ENCODE results near the gene SAFB. TPM values are rescaled to one million over a fixed set of nuclear protein-coding genes. Genes with fewer than 3 reads are reported as not detected.
"Not testable (repeated sequence)": the region's sequence is repeated elsewhere in the genome, so short reads cannot be mapped to it uniquely, and the experiment has no call there.

SAFB gene
- total RNA-seq, 1 donor: 33.7 TPM

- Histone ChIP-seq H3K4me3 (ENCODE audit: insufficient read depth, low read length) (no peak overlapping the region), H3K4me1 (ENCODE audit: insufficient read depth, low read length) (no peaks in the 10 kb centered on the region), H3K27ac (ENCODE audit: low read depth, low read length) (no peak overlapping the region), H4K20me1 (ENCODE audit: insufficient read depth, low read length) (peaks cover 39% of the 10 kb centered on the region), H3K9me3 (ENCODE audit: low read depth, low read length) (no peaks in the 10 kb centered on the region), H3K4me2 (ENCODE audit: insufficient read depth, low read length) (no peak overlapping the region), H3K36me3 (ENCODE audit: insufficient read depth, low read length) (peaks cover 68% of the 10 kb centered on the region), H3K27me3 (ENCODE audit: insufficient read depth, low read length) (no peaks in the 10 kb centered on the region), H2AFZ (ENCODE audit: low read length) (no peak overlapping the region), H3K79me2 (ENCODE audit: insufficient read depth, low read length) (peaks cover 46% of the 10 kb centered on the region)
- TF ChIP-seq CTCF (IDR thresholded peaks at IDR 0.05; ENCODE audit: extremely low read depth, low read depth, low read length): no peak
- DNase-seq (ENCODE audit: insufficient read length, low spot score, missing footprints): peak; percentile 68
These were observed 75.9 kb downstream of the SAFB start for GRCh38 chr19:5698635-5699422.

- H3K4me2 ChIP-seq (ENCODE audit: insufficient read depth, low read length): no peak overlapping the region
- no peak for TF ChIP-seq CTCF (IDR thresholded peaks at IDR 0.05; ENCODE audit: extremely low read depth, low read depth, low read length)
- peaks cover 65% of the 10 kb centered on the region for H3K36me3 ChIP-seq (ENCODE audit: insufficient read depth, low read length)
- no peak overlapping the region for H2AFZ ChIP-seq (ENCODE audit: low read length)
- H3K9me3 ChIP-seq (ENCODE audit: low read depth, low read length): no peaks in the 10 kb centered on the region
- H4K20me1 ChIP-seq (ENCODE audit: insufficient read depth, low read length): peaks cover 22% of the 10 kb centered on the region
- no peak overlapping the region for H3K4me3 ChIP-seq (ENCODE audit: insufficient read depth, low read length)
- no peak overlapping the region for H3K27ac ChIP-seq (ENCODE audit: low read depth, low read length)
- H3K4me1 ChIP-seq (ENCODE audit: insufficient read depth, low read length): no peaks in the 10 kb centered on the region
- no peaks in the 10 kb centered on the region for H3K27me3 ChIP-seq (ENCODE audit: insufficient read depth, low read length)
- peak; percentile 76 for DNase-seq (ENCODE audit: insufficient read length, low spot score, missing footprints)
- H3K79me2 ChIP-seq (ENCODE audit: insufficient read depth, low read length): peaks cover 29% of the 10 kb centered on the region
These were observed 77.7 kb downstream of the SAFB start for GRCh38 chr19:5700455-5701092.

DNA sequence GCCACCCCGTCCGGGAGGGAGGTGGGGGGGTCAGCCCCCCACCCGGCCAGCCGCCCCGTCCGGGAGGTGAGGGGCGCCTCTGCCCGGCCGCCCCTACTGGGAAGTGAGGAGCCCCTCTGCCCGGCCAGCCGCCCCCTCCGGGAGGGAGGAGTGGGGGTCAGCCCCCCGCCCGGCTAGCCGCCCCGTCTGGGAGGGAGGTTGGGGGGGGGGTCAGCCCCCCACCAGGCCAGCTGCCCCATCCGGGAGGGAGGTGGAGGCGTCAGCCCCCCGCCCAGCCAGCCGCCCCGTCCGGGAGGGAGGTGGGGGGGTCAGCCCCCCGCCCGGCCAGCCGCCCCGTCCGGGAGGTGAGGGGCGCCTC is 79.1 kb downstream of the SAFB start:
- H3K4me2 ChIP-seq (ENCODE audit: insufficient read depth, low read length); DNase-seq (ENCODE audit: insufficient read length, low spot score, missing footprints); H3K27ac ChIP-seq (ENCODE audit: low read depth, low read length); H3K27me3 ChIP-seq (ENCODE audit: insufficient read depth, low read length); H3K4me3 ChIP-seq (ENCODE audit: insufficient read depth, low read length); H2AFZ ChIP-seq (ENCODE audit: low read length); H3K4me1 ChIP-seq (ENCODE audit: insufficient read depth, low read length); H3K9me3 ChIP-seq (ENCODE audit: low read depth, low read length): not testable (repeated sequence)
- peaks cover 14% of the 10 kb centered on the region for H3K79me2 ChIP-seq (ENCODE audit: insufficient read depth, low read length)
- peaks cover 14% of the 10 kb centered on the region for H4K20me1 ChIP-seq (ENCODE audit: insufficient read depth, low read length)
- H3K36me3 ChIP-seq (ENCODE audit: insufficient read depth, low read length): peaks cover 60% of the 10 kb centered on the region

- Histone ChIP-seq H3K27ac (ENCODE audit: low read depth, low read length) (no peak overlapping the region), H3K4me1 (ENCODE audit: insufficient read depth, low read length) (no peaks in the 10 kb centered on the region), H3K27me3 (ENCODE audit: insufficient read depth, low read length) (no peaks in the 10 kb centered on the region), H3K9me3 (ENCODE audit: low read depth, low read length) (no peaks in the 10 kb centered on the region), H3K36me3 (ENCODE audit: insufficient read depth, low read length) (peaks cover 50% of the 10 kb centered on the region), H2AFZ (ENCODE audit: low read length) (no peak overlapping the region), H3K4me3 (ENCODE audit: insufficient read depth, low read length) (no peak overlapping the region), H3K79me2 (ENCODE audit: insufficient read depth, low read length) (peaks cover 11% of the 10 kb centered on the region), H4K20me1 (ENCODE audit: insufficient read depth, low read length) (peaks cover 4% of the 10 kb centered on the region), H3K4me2 (ENCODE audit: insufficient read depth, low read length) (no peak overlapping the region)
- TF ChIP-seq CTCF (IDR thresholded peaks at IDR 0.05; ENCODE audit: extremely low read depth, low read depth, low read length): no peak
- DNase-seq (ENCODE audit: insufficient read length, low spot score, missing footprints): peak; percentile 73
These were observed 81.2 kb downstream of the SAFB start for GRCh38 chr19:5703819-5704818.

Measured in osteoblast (primary cell).